HCT116 (cell line): Measurements from ENCODE around the gene S100A1. TPM values are rescaled to one million over a fixed set of nuclear protein-coding genes. Genes with fewer than 3 reads are reported as not detected.
A peak's percentile ranks its signal among the peaks of the same experiment; 100 is the strongest.

Experiments used
- ATAC-seq: fragments of 200-7000 bp; cut with Tn5 transposase; 2 replicates; pipeline ENCODE4 v1.9.1; 2020; ENCODE audit warnings: mild to moderate bottlenecking, moderate library complexity
- BruUV-seq: library from RNA; stranded (reverse); fragments of 400-500 nt; replicated peaks from 2 replicates; lab custom pipeline; 2021; lab: Mats Ljungman, UMichigan
- CTCF ChIA-PET: fragments of 300-600 bp; sonication (Branson Sonifier 250); formaldehyde crosslinking; loops from one replicate; lab custom pipeline; 2021; ENCODE audit warnings: antibody characterized with exemption; lab: Charles Lee
- POLR2A ChIA-PET: fragments of 300-600, 350-600 bp; sonication (Branson Sonifier 250); formaldehyde crosslinking; loops from one replicate; lab custom pipeline; 2021; ENCODE audit warnings: antibody characterized with exemption; lab: Charles Lee
- RAD21 ChIA-PET, 2 experiments: fragments of 300-600 bp; sonication (Branson Sonifier 250); formaldehyde crosslinking; loops; one replicate each; lab custom pipeline; 2023; ENCODE audit warnings: low total read pairs in 2 of 2; ENCODE audit not compliant: uncharacterized antibody in 2 of 2, unreplicated experiment in 2 of 2, low non-redundant PET in 1 of 2; lab: Charles Lee
- DNase-seq: peaks from one replicate; pipeline ENCODE4 v3.0.0-alpha.2; 2010; ENCODE audit warnings: low read depth, low spot score
- H2AFZ ChIP-seq: fragments of 200-600 bp; shearing (Covaris generic), sonication (generic); 2 replicates; pipeline ENCODE4 v1.6.1; 2017; ENCODE audit warnings: low read depth, mixed run types, mixed read lengths, antibody characterized with exemption, low read length; ENCODE audit not compliant: poor library complexity, severe bottlenecking
- H3K27ac ChIP-seq: 2 replicates; pipeline ENCODE4 v1.5.1; 2012; ENCODE audit warnings: low read depth, low read length
- H3K27me3 ChIP-seq: fragments of 200-600 bp; sonication (generic); 2 replicates; pipeline ENCODE4 v1.6.1; 2016; ENCODE audit warnings: mixed run types, low read length, mixed read lengths; ENCODE audit not compliant: insufficient read depth
- H3K36me3 ChIP-seq, 2 experiments: fragments of 200-500 bp in 1 of 2; fragments of 200-600 bp in 1 of 2; sonication (Bioruptor generic) in 1 of 2; sonication (generic) in 1 of 2; 2 replicates each; pipeline versions ENCODE4 v1.5.1 to v1.6.1; 2014 to 2016; ENCODE audit warnings: low read length in 2 of 2, inconsistent platforms in 1 of 2, mixed read lengths in 1 of 2, mixed run types in 1 of 2; ENCODE audit not compliant: insufficient read depth in 2 of 2, control insufficient read depth in 1 of 2
- H3K4me1 ChIP-seq, 2 experiments: fragments of 200-600 bp in 1 of 2; sonication (generic) in 1 of 2; 2 replicates each; pipeline versions ENCODE4 v1.5.1 to v1.6.1; 2012 to 2017; ENCODE audit warnings: low read length in 2 of 2, inconsistent platforms in 1 of 2, mild to moderate bottlenecking in 1 of 2, mixed read lengths in 1 of 2, mixed run types in 1 of 2, moderate library complexity in 1 of 2; ENCODE audit not compliant: insufficient read depth in 2 of 2, control insufficient read depth in 1 of 2
- H3K4me2 ChIP-seq: fragments of 200-600 bp; sonication (generic); 2 replicates; pipeline ENCODE4 v1.6.1; 2017; ENCODE audit warnings: mixed run types, low read length, mixed read lengths
- H3K4me3 ChIP-seq, 2 experiments: fragments of 200-600 bp in 1 of 2; sonication (generic) in 1 of 2; replicated peaks in 1 of 2; 2 replicates each; pipeline ENCODE4 v1.5.1; 2011 to 2016; ENCODE audit warnings: low read length in 2 of 2, control low read depth in 1 of 2, low read depth in 1 of 2, mild to moderate bottlenecking in 1 of 2, mixed read lengths in 1 of 2, mixed run types in 1 of 2
- H3K79me2 ChIP-seq: fragments of 200-600 bp; sonication (generic); 2 replicates; pipeline ENCODE4 v1.6.1; 2017; ENCODE audit warnings: mild to moderate bottlenecking, mixed run types, low read length, moderate library complexity, mixed read lengths; ENCODE audit not compliant: insufficient read depth
- H3K9ac ChIP-seq: fragments of 200-600 bp; sonication (generic); 2 replicates; pipeline ENCODE4 v1.6.1; 2016; ENCODE audit warnings: low read length, mixed read lengths
- H3K9me2 ChIP-seq: fragments of 200-600 bp; sonication (generic), shearing (Covaris generic); 2 replicates; pipeline ENCODE4 v1.6.1; 2017; ENCODE audit warnings: mixed run types, mild to moderate bottlenecking, moderate library complexity; ENCODE audit not compliant: insufficient read depth
- H3K9me3 ChIP-seq, 2 experiments: fragments of 200-500 bp in 1 of 2; fragments of 200-600 bp in 1 of 2; sonication (Bioruptor generic) in 1 of 2; sonication (generic) in 1 of 2; 2 replicates each; pipeline ENCODE4 v1.6.1; 2014 to 2017; ENCODE audit warnings: low read length in 2 of 2, mixed read lengths in 2 of 2, inconsistent platforms in 1 of 2, low read depth in 1 of 2, mild to moderate bottlenecking in 1 of 2, mixed run types in 1 of 2, moderate library complexity in 1 of 2; ENCODE audit not compliant: control insufficient read depth in 1 of 2, insufficient read depth in 1 of 2
- H4K20me1 ChIP-seq: fragments of 200-600 bp; sonication (generic), shearing (Covaris generic); 2 replicates; pipeline ENCODE4 v1.6.1; 2017; ENCODE audit warnings: mixed run types, mild to moderate bottlenecking, moderate library complexity; ENCODE audit not compliant: insufficient read depth
- CTCF ChIP-seq, 3 experiments: fragments of 200-600 bp in 1 of 3; sonication (generic) in 1 of 3; IDR thresholded peaks in 2 of 3; conservative IDR thresholded peaks in 1 of 3; 2 replicates each; pipeline ENCODE4 v1.5.1; 2012 to 2017; ENCODE audit warnings: low read depth in 2 of 3, low read length in 2 of 3, antibody characterized with exemption in 1 of 3, borderline replicate concordance in 1 of 3, control low read depth in 1 of 3, mild to moderate bottlenecking in 1 of 3, mixed read lengths in 1 of 3, mixed run types in 1 of 3, moderate library complexity in 1 of 3; ENCODE audit not compliant: insufficient read depth in 1 of 3
- ELF1 ChIP-seq: IDR thresholded peaks from 2 replicates; pipeline ENCODE4 v1.6.1; 2012; ENCODE audit warnings: low read depth, borderline replicate concordance
- JUND ChIP-seq: IDR thresholded peaks from 2 replicates; pipeline ENCODE4 v1.6.1; 2012
- POLR2A ChIP-seq: IDR thresholded peaks from 2 replicates; pipeline ENCODE4 v1.7.0; 2011; ENCODE audit warnings: borderline replicate concordance; ENCODE audit not compliant: insufficient read depth, insufficient read length; ENCODE audit errors: extremely low read depth
- POLR2AphosphoS5 ChIP-seq: IDR thresholded peaks from 2 replicates; pipeline ENCODE4 v1.6.1; 2011; ENCODE audit warnings: mild to moderate bottlenecking, low read depth, low read length, moderate library complexity
- RAD21 ChIP-seq: IDR thresholded peaks from 2 replicates; pipeline ENCODE4 v1.6.1; 2012; ENCODE audit warnings: low read depth, mild to moderate bottlenecking
- YY1 ChIP-seq: IDR thresholded peaks from 2 replicates; pipeline ENCODE4 v1.6.1; 2011; ENCODE audit warnings: low read length, low read depth, moderate library complexity, mild to moderate bottlenecking; ENCODE audit not compliant: insufficient replicate concordance; ENCODE audit errors: extremely low read depth
- ZFX ChIP-seq: fragments of 450-650 bp; IDR thresholded peaks from 2 replicates; pipeline ENCODE4 v1.6.1; 2017
- ZNF274 ChIP-seq: fragments of 200-500 bp; sonication (Bioruptor generic); IDR thresholded peaks from 2 replicates; pipeline ENCODE4 v1.6.1; 2014; ENCODE audit warnings: mild to moderate bottlenecking, low read depth, low read length, inconsistent platforms
- intact Hi-C: fragments of 100-400 bp; cut with micrococcal nuclease; formaldehyde crosslinking; loops from 2 replicates; pipeline ENCODE4 v1.10.0; 2022
- total RNA-seq: library from RNA; stranded (reverse); gene quantifications from one replicate; pipeline ENCODE4 v1.2.1, GENCODE V29; 2021; ENCODE audit not compliant: unreplicated experiment

S100A1 gene
- total RNA-seq, 1 experiment from 2014 or later: 0.30 TPM

GRCh38 chr1:153617663-153618062 is 10.6 kb upstream of the S100A1 start:
- H3K36me3 ChIP-seq: peaks cover 0 to 4% of the 10 kb centered on the region in 2 experiments; a peak in 2 of 4 replicates
- ChIA-PET RAD21 (interaction anchor here (1.3 to 2.2 kb wide), 3 partner anchors 10 to 45 kb away, joined by 5 to 9 read pairs (median 8); partner anchors contain the start of gene S100A13 (in 1 of the 2)), POLR2A (interaction anchor here (1.0 to 8.2 kb wide), 4 partner anchors 8 to 50 kb away, joined by 4 to 172 read pairs (median 12); partner anchors contain the start of genes CHTOP, S100A1 and S100A13), CTCF (interaction anchor here (1.2 to 7.7 kb wide), 6 partner anchors 10 to 107 kb away, joined by 3 to 76 read pairs (median 9); partner anchors contain the start of genes CHTOP, S100A1 and S100A13)
- H3K4me2 ChIP-seq: peak overlapping the region; percentile 73
- no peaks in the 10 kb centered on the region for H3K9me3 ChIP-seq
- no peak overlapping the region for H3K4me3 ChIP-seq
- H2AFZ ChIP-seq: no peak overlapping the region
- peak; percentile 63 for ATAC-seq
- TF ChIP-seq ELF1 (no peak), ZFX (no peak), RAD21 (no peak), ZNF274 (no peak), POLR2AphosphoS5 (peak; percentile 63), POLR2A (no peak), CTCF (IDR thresholded peaks at IDR 0.05 in 2 of 3, conservative IDR thresholded peaks at IDR 0.05 in 1 of 3; ENCODE audit: borderline replicate concordance in 1 of 3, insufficient read depth in 1 of 3, low read depth in 2 of 3, low read length in 2 of 3) (peak in 2 of 3 experiments; percentile 66 to 68; a peak in 4 of 6 replicates), JUND (no peak), YY1 (peak; percentile 71)
- intact Hi-C loops: loop anchor here (2.0 kb wide), 2 partner anchors 45 to 107 kb away; no protein-coding TSS in a partner anchor
- peaks cover 39 to 53% of the 10 kb centered on the region in 2 experiments for H3K4me1 ChIP-seq
- H3K9me2 ChIP-seq: no peaks in the 10 kb centered on the region
- H3K27ac ChIP-seq: peak overlapping the region; percentile 79
- no peaks in the 10 kb centered on the region for H4K20me1 ChIP-seq
- BruUV-seq: no TSS peak
- H3K27me3 ChIP-seq: no peaks in the 10 kb centered on the region
- H3K9ac ChIP-seq: peak overlapping the region; percentile 61
- H3K79me2 ChIP-seq: peaks cover 25% of the 10 kb centered on the region
- peak; percentile 57 for DNase-seq
